H1 (cell line): ENCODE results near the gene USB1.

ENCODE experiments used
- HDAC2 ChIP-seq, 2 experiments: fragments of 300-600 bp in 1 of 2; sonication (generic) in 1 of 2; IDR thresholded peaks; 2 replicates each; pipeline ENCODE4 v1.6.1; 2011 to 2012; ENCODE audit warnings: low read depth in 2 of 2, low read length in 2 of 2, mild to moderate bottlenecking in 2 of 2, moderate library complexity in 2 of 2, borderline replicate concordance in 1 of 2, inconsistent platforms in 1 of 2
- JUND ChIP-seq: IDR thresholded peaks from 2 replicates; pipeline ENCODE4 v1.6.1; 2011; ENCODE audit warnings: mild to moderate bottlenecking, improper control_type of control experiment, low read length
- RAD21 ChIP-seq, 2 experiments: IDR thresholded peaks in 1 of 2; conservative IDR thresholded peaks in 1 of 2; 2 replicates each; pipeline ENCODE4 v1.6.1; 2011; ENCODE audit warnings: low read depth in 2 of 2, low read length in 2 of 2, improper control_type of control experiment in 1 of 2, inconsistent platforms in 1 of 2, mild to moderate bottlenecking in 1 of 2, moderate library complexity in 1 of 2
- TEAD4 ChIP-seq: IDR thresholded peaks from 2 replicates; pipeline ENCODE4 v1.6.1; 2012; ENCODE audit warnings: low read depth, low read length, inconsistent platforms, mixed read lengths
- TF ChIP-seq, protein P1 (sequence below), 3 experiments: IDR thresholded peaks; 1 replicate in 2 of 3; 2 replicates in 1 of 3; pipeline versions ENCODE4 v1.5.1 to v1.6.1; 2011; ENCODE audit warnings: low read length in 3 of 3, mild to moderate bottlenecking in 3 of 3, inconsistent platforms in 2 of 3, low read depth in 1 of 3, moderate library complexity in 1 of 3; ENCODE audit not compliant: insufficient read depth in 1 of 3; ENCODE audit errors: control extremely low read depth in 1 of 3

GRCh38 chr16:57999366-57999970 is 1.7 kb upstream of the USB1 start:
- no peak for TF ChIP-seq HDAC2 (IDR thresholded peaks at IDR 0.05; ENCODE audit: borderline replicate concordance in 1 of 2, low read depth in 2 of 2, low read length in 2 of 2)
- no peak for TF ChIP-seq TEAD4
- TF ChIP-seq, protein P1, sequence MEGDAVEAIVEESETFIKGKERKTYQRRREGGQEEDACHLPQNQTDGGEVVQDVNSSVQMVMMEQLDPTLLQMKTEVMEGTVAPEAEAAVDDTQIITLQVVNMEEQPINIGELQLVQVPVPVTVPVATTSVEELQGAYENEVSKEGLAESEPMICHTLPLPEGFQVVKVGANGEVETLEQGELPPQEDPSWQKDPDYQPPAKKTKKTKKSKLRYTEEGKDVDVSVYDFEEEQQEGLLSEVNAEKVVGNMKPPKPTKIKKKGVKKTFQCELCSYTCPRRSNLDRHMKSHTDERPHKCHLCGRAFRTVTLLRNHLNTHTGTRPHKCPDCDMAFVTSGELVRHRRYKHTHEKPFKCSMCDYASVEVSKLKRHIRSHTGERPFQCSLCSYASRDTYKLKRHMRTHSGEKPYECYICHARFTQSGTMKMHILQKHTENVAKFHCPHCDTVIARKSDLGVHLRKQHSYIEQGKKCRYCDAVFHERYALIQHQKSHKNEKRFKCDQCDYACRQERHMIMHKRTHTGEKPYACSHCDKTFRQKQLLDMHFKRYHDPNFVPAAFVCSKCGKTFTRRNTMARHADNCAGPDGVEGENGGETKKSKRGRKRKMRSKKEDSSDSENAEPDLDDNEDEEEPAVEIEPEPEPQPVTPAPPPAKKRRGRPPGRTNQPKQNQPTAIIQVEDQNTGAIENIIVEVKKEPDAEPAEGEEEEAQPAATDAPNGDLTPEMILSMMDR (IDR thresholded peaks at IDR 0.05; ENCODE audit: control extremely low read depth in 1 of 3, insufficient read depth in 1 of 3, low read depth in 1 of 3, low read length in 3 of 3): no peak; a peak in 1 of 4 replicates
- TF ChIP-seq RAD21 (IDR thresholded peaks at IDR 0.05 in 1 of 2, conservative IDR thresholded peaks at IDR 0.05 in 1 of 2; ENCODE audit: low read depth in 2 of 2, low read length in 2 of 2): peak; percentile 14 to 18; a peak in 2 of 4 replicates
- no peak for TF ChIP-seq JUND
